ENCODE measurements around the gene CSPG4. TPM values are rescaled to one million over a fixed set of nuclear protein-coding genes. Genes with fewer than 3 reads are reported as not detected.

CSPG4 gene
- total RNA-seq, 1 experiment from 2014 or later = 0.20 TPM

GRCh38 chr15:75647370-75648155 lies 65.1 kb downstream of the CSPG4 start, which contains the start of gene SNX33:
SNX33 (plus strand) TSS chr15:75647912; CDS start chr15:75649103, 1,191 bp downstream.
- ChIA-PET CTCF (interaction anchor here (0.6 to 2.4 kb wide), 17 partner anchors 8 to 691 kb away, joined by 3 to 18 read pairs (median 5); partner anchors contain the start of genes IMP3, MAN2C1, RPP25 and SIN3A), POLR2A (interaction anchor here (0.5 to 1.5 kb wide), 13 partner anchors 9 to 444 kb away, joined by 3 to 13 read pairs (median 6); partner anchors contain the start of genes SIN3A and SNUPN)
- intact Hi-C loops (cut with micrococcal nuclease; ENCODE audit: unreplicated experiment) = loop anchor here (1.0 to 2.0 kb wide), 3 partner anchors 7 to 36 kb away; partner anchors contain the start of gene IMP3
- peak within 1 kb of the TSS; percentile 66 for H3K4me3 ChIP-seq (ENCODE audit: low read depth, low read length)
- H3K9me3 ChIP-seq = no peaks in the 10 kb centered on the region
- Mint-ChIP-seq H3K9me3 (ENCODE audit: unreplicated experiment) (no peaks in the 10 kb centered on the region), H3K4me1 (ENCODE audit: low read depth, unreplicated experiment) (peaks cover 24% of the 10 kb centered on the region), H3K27me3 (ENCODE audit: insufficient read depth, unreplicated experiment) (no peaks in the 10 kb centered on the region), H3K36me3 (ENCODE audit: insufficient read depth, unreplicated experiment) (peaks cover 20% of the 10 kb centered on the region), H3K4me3 (ENCODE audit: unreplicated experiment) (peak within 1 kb of the TSS; percentile 75), H3K27ac (ENCODE audit: unreplicated experiment) (peak within 1 kb of the TSS; percentile 89)
- H3K4me1 ChIP-seq = peaks cover 45% of the 10 kb centered on the region
- TF ChIP-seq CTCF (IDR thresholded peaks at IDR 0.05; ENCODE audit: insufficient read depth in 1 of 2, low read depth in 1 of 2, low read length in 1 of 2, severe bottlenecking in 1 of 2, unreplicated experiment in 1 of 2) = peak in 1 of 2 experiments; percentile 51
- H3K27me3 ChIP-seq (replicated peaks; ENCODE audit: control insufficient read depth, insufficient read depth, low read length) = no peaks in the 10 kb centered on the region
- BruUV-seq (replicated peaks) = no TSS peak
- H3K36me3 ChIP-seq (ENCODE audit: control insufficient read depth, insufficient read depth, low read length) = peaks cover 1% of the 10 kb centered on the region; the same call in 1 of the 2 replicates
- peak; percentile 88 for DNase-seq

GRCh38 chr15:75646944-75647364 lies 65.7 kb downstream of the CSPG4 start:
- peak overlapping the region; percentile 40 for H3K27ac Mint-ChIP-seq (ENCODE audit: unreplicated experiment)
- TF ChIP-seq CTCF (IDR thresholded peaks at IDR 0.05; ENCODE audit: insufficient read depth in 1 of 2, low read depth in 1 of 2, low read length in 1 of 2, severe bottlenecking in 1 of 2, unreplicated experiment in 1 of 2) = no peak
- H3K4me1 Mint-ChIP-seq (ENCODE audit: low read depth, unreplicated experiment) = peaks cover 18% of the 10 kb centered on the region
- H3K27me3 ChIP-seq (replicated peaks; ENCODE audit: control insufficient read depth, insufficient read depth, low read length) = no peaks in the 10 kb centered on the region
- intact Hi-C loops (cut with micrococcal nuclease; ENCODE audit: unreplicated experiment) = loop anchor here (1.0 kb wide), 1 partner anchor 36 kb away; no protein-coding TSS in a partner anchor
- peaks cover 1% of the 10 kb centered on the region; the same call in 1 of the 2 replicates for H3K36me3 ChIP-seq (ENCODE audit: control insufficient read depth, insufficient read depth, low read length)
- no peaks in the 10 kb centered on the region for H3K9me3 Mint-ChIP-seq (ENCODE audit: unreplicated experiment)
- ChIA-PET POLR2A (interaction anchor here (0.5 to 1.5 kb wide), 11 partner anchors 10 to 1636 kb away, joined by 3 to 13 read pairs (median 6); partner anchors contain the start of genes SIN3A and SNUPN), CTCF (interaction anchor here (0.6 to 2.4 kb wide), 11 partner anchors 7 to 570 kb away, joined by 3 to 18 read pairs (median 6); partner anchors contain the start of genes IMP3 and MAN2C1)
- BruUV-seq (replicated peaks) = TSS peak; percentile 44
- peaks cover 40% of the 10 kb centered on the region for H3K4me1 ChIP-seq
- peak overlapping the region; percentile 75 for H3K4me3 Mint-ChIP-seq (ENCODE audit: unreplicated experiment)
- no peaks in the 10 kb centered on the region for H3K27me3 Mint-ChIP-seq (ENCODE audit: insufficient read depth, unreplicated experiment)
- peak in 1 of 2 experiments; percentile 39 for DNase-seq
- H3K36me3 Mint-ChIP-seq (ENCODE audit: insufficient read depth, unreplicated experiment) = peaks cover 14% of the 10 kb centered on the region
- H3K9me3 ChIP-seq = no peaks in the 10 kb centered on the region
- peak overlapping the region; percentile 66 for H3K4me3 ChIP-seq (ENCODE audit: low read depth, low read length)
